ENCODE results near the gene TM4SF4.
A peak's percentile ranks its signal among the peaks of the same experiment; 100 is the strongest.

TM4SF4 gene

DNA sequence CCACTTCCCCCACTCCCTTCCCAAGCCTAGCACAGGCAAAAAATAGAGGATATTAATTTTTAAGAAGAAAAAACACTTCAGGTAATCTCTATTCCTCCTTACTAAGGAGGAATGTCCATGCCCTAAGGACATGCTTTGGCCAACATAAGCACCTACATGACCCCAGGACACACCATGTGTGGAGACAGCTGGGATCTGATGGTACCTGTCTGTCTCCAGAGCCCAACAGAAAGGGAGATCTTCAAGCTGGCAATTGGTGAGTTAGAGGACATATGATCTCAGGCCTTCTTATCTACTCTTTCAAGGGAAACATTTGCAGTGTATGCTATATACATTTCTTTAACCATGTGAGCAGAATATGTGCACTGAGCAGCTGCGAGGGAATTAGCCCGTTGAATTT, 7.0 kb downstream of the TM4SF4 start:
- no peak for DNase-seq (ENCODE audit: low read depth, low spot score)

DNA sequence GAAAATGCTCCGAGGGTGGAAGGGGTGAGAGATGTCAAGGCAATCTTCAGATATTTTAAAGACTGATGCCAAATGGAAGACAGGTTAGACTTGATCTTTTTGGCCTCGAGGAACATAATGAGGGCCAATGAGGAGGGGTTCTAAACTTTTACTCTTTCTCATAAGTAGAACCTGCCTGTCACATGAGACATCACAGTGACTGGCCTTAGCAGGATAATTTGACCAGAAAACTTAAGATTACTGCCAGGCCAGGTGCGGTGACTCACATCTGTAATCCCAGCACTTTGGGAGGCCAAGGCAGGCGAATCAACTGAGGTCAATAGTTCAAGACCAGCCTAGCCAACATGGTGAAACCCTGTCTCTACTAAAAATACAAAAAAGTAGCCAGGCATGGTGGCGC, 12.2 kb downstream of the TM4SF4 start:
- DNase-seq (ENCODE audit: low read depth, low spot score): no peak

- peak; percentile 55 for DNase-seq (ENCODE audit: low read depth, low spot score)
These were observed 13.2 kb downstream of the TM4SF4 start for GRCh38 chr3:149487598-149488197.

DNA sequence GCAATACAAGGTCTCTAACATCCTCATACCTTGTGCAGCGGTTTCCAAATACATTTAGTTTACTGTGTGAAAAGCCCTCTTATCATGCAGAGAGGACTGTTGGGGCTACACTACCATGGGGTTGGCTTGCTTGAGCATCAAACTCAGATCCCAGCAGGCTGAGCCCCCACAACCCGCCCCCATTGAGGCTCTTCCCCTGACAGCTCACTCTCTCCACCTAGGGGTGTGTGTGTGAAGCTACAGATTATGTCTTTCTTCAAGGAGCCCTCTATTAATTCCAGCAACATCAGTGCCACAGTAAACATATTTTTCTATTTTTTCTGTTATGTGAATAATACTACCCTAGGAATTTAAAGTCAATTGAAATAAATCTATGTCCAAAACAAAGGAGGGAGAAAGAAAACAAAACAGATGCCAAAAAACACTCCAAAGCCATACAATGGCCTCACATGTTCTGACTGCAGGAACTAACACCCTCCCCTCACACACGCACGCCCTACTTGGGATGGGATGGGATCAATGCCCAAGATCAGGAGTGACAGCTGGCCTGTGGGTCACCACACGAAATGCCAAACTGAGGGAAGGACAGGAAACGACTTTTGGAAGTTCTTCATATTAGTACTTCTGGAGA, 14.7 kb downstream of the TM4SF4 start:
- DNase-seq (ENCODE audit: low read depth, low spot score): peak; percentile 15

DNA sequence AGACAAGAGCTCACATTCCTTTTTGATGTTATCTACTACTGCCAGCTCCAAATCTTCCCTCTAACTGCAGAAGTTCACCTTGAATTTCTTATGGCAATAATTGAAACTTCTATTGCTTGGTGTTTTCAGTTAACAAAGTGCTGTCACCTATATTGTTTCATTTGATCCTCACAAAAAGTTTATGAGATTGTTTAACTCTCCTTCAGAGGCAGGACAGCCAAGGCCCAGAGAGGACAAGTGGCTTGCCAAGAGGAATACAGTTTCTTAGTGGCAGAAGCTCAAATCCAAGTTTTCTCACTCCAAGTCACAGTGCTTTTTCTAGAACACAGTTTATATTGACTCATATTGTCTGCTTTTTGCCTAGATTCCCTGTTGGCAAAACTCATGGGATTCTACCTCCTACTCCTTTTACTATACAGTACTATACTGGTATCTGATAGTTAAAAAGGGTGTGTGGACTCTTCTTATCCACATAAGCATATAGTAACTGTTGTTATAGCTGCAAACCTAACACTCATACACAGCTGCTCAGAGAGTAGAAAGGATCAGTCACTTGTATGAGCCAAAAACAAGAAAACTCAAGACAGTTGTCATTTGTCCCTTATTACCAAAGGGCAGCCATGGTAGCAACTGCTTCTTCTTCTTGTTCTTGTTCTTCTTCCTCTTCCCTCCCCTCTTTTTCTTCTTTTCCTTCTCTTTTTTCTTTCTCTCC, 15.9 kb downstream of the TM4SF4 start:
- no peak for DNase-seq (ENCODE audit: low read depth, low spot score)

- no peak for DNase-seq (ENCODE audit: low read depth, low spot score)
These were observed 19.0 kb downstream of the TM4SF4 start for GRCh38 chr3:149493315-149494021.

GRCh38 chr3:149494022-149494758, 19.7 kb downstream of the TM4SF4 start:
- DNase-seq (ENCODE audit: low read depth, low spot score): peak; percentile 74

DNA sequence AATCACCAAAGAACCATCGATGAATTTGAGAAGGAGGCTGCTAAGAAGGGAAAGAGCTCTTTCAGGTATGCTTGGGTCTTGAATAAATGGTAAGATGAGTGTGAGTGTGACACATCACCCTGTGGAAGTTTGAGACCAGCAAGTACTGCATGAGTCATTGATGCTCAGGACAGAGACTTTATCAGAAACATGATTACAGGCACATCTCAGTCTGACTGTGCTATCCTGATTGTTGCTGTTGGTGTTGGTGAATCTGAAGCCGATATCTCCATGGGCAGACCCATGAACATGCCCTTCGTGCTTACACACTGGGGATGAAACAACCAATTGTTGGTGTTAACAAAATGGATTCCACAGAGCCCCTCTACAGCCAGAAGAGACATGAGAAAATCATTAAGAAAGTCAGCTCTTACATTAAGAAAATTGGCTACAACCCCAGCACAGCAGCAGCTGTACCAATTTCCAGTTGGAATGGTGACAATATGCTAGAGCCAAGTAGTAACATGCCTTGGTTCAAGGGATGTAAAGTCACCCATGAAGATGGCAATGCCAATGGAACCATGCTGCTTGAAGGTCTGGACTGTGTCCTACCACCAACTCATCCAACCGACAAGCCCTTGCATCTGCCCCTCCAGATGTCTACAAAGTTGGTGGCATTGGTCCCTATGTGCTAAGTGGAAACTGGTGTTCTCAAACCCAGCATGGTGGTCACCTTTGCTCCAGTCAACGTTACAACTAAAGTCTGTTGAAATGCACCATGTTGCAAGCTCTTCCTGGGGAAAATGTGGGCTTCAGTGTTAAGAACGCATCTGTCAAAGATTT, 20.5 kb downstream of the TM4SF4 start:
- DNase-seq (ENCODE audit: low read depth, low spot score): no peak

- DNase-seq (ENCODE audit: low read depth, low spot score): no peak
These were observed 21.2 kb downstream of the TM4SF4 start for GRCh38 chr3:149495581-149496125.

GRCh38 chr3:149496891-149497290, 22.4 kb downstream of the TM4SF4 start:
- no peak for DNase-seq (ENCODE audit: low read depth, low spot score)

- no peak for DNase-seq (ENCODE audit: low read depth, low spot score)
These were observed 23.6 kb downstream of the TM4SF4 start for GRCh38 chr3:149497966-149498670.

- DNase-seq (ENCODE audit: low read depth, low spot score): no peak
These were observed 27.0 kb downstream of the TM4SF4 start for GRCh38 chr3:149501524-149501923.

DNA sequence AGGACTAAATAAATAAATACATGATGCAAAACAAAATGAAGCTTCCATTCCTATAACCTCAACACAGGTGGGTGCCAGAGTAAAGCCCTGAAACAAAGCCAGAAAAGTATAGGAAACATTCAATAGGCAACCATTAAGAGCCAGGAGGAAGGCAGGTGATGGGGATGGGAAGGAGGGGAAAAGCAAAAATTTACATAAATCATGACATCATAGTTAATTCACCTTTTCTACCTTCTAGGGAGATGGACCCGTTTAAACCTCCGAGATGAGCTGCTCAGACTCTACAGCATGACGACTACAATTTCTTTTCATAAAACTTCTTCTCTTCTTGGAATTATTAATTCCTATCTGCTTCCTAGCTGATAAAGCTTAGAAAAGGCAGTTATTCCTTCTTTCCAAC, 27.9 kb downstream of the TM4SF4 start:
- DNase-seq (ENCODE audit: low read depth, low spot score): no peak

DNA sequence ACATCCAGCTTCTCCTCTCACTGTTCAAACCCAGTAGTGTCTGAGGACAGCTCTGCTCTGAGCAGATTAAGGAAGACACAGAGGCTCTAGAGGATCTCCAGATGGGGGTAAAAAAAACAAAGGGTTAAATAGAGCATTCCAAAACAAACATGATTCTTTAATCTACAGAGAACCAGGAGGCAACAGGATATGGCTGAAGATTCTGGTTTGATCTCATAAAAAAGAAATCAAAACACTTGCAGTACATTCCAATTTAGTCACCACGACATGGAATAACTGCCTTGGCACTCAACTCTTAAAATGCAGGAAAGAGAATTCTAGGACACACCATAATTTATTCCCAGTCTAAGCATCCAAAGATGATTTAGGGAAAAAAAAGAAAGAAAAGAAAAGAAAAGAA, 32.0 kb downstream of the TM4SF4 start:
- no peak for DNase-seq (ENCODE audit: low read depth, low spot score)

DNA sequence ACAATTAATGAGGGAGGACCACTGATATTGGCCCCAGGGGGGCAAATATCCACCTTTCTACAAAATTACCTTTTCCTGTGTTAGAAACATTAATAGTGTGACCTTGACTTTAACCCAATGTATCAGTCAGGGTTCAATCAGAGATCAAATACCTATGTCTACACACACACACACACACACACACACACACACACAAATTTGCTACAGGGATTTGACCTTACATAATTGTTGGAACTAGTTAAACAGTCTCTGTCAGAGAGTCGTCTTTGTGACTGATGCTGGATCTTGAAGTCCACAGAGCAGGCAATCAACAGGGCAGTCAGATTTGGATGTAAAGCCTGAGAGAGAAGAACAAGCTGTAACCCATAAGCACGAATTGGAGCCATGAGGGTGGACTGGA, 32.5 kb downstream of the TM4SF4 start:
- no peak for DNase-seq (ENCODE audit: low read depth, low spot score)

DNA sequence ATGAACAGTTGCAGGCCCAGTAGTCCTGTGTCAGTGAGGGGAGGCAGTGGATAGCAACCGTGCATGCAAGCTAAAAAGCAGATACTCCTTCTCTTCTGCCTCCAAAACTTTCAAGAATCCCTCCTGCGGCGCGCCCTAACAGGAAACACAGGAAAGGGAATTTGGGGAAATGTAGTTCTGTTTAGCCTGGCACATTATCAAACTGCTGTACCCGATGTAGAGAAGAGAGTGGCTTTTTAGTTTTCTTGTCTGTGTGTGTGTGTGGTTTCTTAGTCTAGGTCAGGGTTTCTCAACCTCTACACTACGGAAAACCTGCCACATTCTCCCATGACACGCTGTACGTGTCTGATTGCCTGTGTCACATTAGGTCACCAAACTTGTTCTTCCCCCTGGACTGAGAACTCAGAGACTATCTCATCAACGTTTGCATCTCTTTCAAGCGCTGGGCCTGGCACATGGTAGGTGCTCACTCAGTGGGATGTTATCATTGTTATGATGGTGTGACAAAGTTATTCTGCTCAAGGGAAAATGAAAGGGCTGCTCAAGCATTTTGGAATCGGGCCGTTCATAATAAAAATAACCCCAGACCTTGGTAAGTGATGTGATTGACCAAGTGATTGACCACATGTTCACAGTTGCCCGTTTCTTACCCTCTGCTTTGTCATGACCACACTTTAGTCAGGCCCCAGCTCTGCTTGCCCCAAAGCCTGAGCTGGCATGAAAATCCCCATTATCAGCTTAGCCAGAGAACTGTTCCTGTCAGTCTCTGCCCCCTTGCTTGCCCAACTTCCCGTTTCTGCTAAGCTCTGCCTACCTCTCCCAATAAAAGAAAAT, 33.2 kb downstream of the TM4SF4 start:
- DNase-seq (ENCODE audit: low read depth, low spot score): peak; percentile 19

DNA sequence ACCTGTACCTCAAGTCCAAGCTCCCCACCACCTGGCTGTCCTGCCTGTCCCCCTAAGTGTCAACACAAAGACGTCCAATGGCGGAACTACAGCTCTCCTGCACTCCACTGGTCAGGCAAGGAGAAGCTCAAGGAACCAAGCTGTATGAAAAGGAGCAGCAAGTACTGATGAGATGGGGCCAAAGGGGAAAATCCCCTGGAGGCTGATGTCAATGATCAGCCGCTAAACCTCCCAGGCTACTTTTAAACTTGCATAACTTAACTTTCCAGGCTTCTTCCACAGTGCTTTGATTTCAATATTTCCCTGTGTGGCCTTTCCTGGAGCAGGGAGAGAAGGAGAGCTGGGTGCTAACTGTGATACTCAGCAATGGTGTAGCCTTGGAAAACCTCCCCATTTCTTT, 35.0 kb downstream of the TM4SF4 start:
- DNase-seq (ENCODE audit: low read depth, low spot score): peak; percentile 34

DNA sequence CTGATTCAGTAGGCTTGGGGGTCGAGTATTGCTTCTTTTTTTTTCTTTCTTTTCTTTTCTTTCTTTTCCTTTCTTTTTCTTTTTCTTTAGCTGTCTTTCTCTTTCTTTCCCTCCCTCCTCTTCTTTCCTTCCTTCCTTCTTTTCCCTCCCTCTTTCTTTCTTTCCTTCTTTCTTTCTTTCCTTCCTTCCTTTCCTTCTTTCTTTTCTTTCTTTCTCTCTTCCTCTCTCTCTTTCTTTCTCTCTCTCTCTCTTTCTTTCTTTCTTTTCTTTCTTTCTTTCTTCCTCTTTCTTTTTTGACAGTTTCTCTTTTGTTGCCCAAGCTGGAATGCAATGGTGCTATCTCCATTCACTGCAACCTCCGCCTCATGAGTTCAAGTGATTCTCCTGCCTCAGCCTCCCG, 36.0 kb downstream of the TM4SF4 start:
- DNase-seq (ENCODE audit: low read depth, low spot score): no peak

GRCh38 chr3:149511040-149511626, 36.6 kb downstream of the TM4SF4 start:
- no peak for DNase-seq (ENCODE audit: low read depth, low spot score)

Measured in ELF-1 (cell line).